Measurements from ENCODE around the gene CDS2. TPM values are rescaled to one million over a fixed set of nuclear protein-coding genes. Genes with fewer than 3 reads are reported as not detected.

CDS2 gene
- total and polyA plus RNA-seq, 2 of the 13 experiments (the other 11 are each of a cell fraction or from before 2014, with no cell fraction given), result 81.3 to 153 TPM

DNA sequence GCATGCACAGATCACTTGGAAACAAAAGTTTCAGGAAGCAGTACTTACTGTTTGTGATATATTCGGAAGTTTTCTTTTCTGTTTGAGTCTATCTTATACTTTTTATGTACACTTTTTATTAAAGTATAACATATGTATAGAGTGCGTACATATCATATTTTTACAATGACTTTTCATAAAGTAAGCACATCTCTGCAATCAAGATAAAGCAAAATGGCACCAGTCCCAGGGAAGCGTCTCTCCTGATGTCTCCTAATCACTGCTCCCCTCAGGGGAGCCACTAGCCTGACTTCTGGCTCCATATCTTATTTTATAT lies 26.3 kb downstream of the CDS2 start (continued):
- TF ChIP-seq, protein P1, sequence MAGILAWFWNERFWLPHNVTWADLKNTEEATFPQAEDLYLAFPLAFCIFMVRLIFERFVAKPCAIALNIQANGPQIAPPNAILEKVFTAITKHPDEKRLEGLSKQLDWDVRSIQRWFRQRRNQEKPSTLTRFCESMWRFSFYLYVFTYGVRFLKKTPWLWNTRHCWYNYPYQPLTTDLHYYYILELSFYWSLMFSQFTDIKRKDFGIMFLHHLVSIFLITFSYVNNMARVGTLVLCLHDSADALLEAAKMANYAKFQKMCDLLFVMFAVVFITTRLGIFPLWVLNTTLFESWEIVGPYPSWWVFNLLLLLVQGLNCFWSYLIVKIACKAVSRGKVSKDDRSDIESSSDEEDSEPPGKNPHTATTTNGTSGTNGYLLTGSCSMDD (CRISPR knock-in tag; IDR thresholded peaks at IDR 0.05), result no peak
- no peak for TF ChIP-seq ZSCAN20 (CRISPR knock-in tag; IDR thresholded peaks at IDR 0.05; ENCODE audit: borderline replicate concordance)
- TF ChIP-seq, protein P2, sequence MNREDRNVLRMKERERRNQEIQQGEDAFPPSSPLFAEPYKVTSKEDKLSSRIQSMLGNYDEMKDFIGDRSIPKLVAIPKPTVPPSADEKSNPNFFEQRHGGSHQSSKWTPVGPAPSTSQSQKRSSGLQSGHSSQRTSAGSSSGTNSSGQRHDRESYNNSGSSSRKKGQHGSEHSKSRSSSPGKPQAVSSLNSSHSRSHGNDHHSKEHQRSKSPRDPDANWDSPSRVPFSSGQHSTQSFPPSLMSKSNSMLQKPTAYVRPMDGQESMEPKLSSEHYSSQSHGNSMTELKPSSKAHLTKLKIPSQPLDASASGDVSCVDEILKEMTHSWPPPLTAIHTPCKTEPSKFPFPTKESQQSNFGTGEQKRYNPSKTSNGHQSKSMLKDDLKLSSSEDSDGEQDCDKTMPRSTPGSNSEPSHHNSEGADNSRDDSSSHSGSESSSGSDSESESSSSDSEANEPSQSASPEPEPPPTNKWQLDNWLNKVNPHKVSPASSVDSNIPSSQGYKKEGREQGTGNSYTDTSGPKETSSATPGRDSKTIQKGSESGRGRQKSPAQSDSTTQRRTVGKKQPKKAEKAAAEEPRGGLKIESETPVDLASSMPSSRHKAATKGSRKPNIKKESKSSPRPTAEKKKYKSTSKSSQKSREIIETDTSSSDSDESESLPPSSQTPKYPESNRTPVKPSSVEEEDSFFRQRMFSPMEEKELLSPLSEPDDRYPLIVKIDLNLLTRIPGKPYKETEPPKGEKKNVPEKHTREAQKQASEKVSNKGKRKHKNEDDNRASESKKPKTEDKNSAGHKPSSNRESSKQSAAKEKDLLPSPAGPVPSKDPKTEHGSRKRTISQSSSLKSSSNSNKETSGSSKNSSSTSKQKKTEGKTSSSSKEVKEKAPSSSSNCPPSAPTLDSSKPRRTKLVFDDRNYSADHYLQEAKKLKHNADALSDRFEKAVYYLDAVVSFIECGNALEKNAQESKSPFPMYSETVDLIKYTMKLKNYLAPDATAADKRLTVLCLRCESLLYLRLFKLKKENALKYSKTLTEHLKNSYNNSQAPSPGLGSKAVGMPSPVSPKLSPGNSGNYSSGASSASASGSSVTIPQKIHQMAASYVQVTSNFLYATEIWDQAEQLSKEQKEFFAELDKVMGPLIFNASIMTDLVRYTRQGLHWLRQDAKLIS (CRISPR knock-in tag; IDR thresholded peaks at IDR 0.05), result 0 out of 2 replicates have a peak, but pooled peaks have one; percentile 10
- TF ChIP-seq, protein P3, sequence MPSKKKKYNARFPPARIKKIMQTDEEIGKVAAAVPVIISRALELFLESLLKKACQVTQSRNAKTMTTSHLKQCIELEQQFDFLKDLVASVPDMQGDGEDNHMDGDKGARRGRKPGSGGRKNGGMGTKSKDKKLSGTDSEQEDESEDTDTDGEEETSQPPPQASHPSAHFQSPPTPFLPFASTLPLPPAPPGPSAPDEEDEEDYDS (CRISPR knock-in tag; IDR thresholded peaks at IDR 0.05), result no peak
- no peak for TF ChIP-seq ZNF383 (CRISPR knock-in tag; IDR thresholded peaks at IDR 0.05; ENCODE audit: borderline replicate concordance)
- no peak for TF ChIP-seq NFE2L1 (CRISPR knock-in tag; IDR thresholded peaks at IDR 0.05; ENCODE audit: borderline replicate concordance)
- TF ChIP-seq ZBTB1 (CRISPR knock-in tag; IDR thresholded peaks at IDR 0.05; ENCODE audit: borderline replicate concordance), result no peak
- TF ChIP-seq ZBTB7A (CRISPR knock-in tag; IDR thresholded peaks at IDR 0.05), result no peak
- TF ChIP-seq, protein P4, sequence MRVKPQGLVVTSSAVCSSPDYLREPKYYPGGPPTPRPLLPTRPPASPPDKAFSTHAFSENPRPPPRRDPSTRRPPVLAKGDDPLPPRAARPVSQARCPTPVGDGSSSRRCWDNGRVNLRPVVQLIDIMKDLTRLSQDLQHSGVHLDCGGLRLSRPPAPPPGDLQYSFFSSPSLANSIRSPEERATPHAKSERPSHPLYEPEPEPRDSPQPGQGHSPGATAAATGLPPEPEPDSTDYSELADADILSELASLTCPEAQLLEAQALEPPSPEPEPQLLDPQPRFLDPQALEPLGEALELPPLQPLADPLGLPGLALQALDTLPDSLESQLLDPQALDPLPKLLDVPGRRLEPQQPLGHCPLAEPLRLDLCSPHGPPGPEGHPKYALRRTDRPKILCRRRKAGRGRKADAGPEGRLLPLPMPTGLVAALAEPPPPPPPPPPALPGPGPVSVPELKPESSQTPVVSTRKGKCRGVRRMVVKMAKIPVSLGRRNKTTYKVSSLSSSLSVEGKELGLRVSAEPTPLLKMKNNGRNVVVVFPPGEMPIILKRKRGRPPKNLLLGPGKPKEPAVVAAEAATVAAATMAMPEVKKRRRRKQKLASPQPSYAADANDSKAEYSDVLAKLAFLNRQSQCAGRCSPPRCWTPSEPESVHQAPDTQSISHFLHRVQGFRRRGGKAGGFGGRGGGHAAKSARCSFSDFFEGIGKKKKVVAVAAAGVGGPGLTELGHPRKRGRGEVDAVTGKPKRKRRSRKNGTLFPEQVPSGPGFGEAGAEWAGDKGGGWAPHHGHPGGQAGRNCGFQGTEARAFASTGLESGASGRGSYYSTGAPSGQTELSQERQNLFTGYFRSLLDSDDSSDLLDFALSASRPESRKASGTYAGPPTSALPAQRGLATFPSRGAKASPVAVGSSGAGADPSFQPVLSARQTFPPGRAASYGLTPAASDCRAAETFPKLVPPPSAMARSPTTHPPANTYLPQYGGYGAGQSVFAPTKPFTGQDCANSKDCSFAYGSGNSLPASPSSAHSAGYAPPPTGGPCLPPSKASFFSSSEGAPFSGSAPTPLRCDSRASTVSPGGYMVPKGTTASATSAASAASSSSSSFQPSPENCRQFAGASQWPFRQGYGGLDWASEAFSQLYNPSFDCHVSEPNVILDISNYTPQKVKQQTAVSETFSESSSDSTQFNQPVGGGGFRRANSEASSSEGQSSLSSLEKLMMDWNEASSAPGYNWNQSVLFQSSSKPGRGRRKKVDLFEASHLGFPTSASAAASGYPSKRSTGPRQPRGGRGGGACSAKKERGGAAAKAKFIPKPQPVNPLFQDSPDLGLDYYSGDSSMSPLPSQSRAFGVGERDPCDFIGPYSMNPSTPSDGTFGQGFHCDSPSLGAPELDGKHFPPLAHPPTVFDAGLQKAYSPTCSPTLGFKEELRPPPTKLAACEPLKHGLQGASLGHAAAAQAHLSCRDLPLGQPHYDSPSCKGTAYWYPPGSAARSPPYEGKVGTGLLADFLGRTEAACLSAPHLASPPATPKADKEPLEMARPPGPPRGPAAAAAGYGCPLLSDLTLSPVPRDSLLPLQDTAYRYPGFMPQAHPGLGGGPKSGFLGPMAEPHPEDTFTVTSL (CRISPR knock-in tag; IDR thresholded peaks at IDR 0.05; ENCODE audit: borderline replicate concordance), result no peak
- TF ChIP-seq KMT2B (CRISPR knock-in tag; IDR thresholded peaks at IDR 0.05), result no peak
- TF ChIP-seq, protein P5, sequence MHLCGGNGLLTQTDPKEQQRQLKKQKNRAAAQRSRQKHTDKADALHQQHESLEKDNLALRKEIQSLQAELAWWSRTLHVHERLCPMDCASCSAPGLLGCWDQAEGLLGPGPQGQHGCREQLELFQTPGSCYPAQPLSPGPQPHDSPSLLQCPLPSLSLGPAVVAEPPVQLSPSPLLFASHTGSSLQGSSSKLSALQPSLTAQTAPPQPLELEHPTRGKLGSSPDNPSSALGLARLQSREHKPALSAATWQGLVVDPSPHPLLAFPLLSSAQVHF (CRISPR knock-in tag; IDR thresholded peaks at IDR 0.05), result no peak
- TF ChIP-seq ZSCAN29 (CRISPR knock-in tag; conservative IDR thresholded peaks at IDR 0.05), result peak; percentile 89
- TF ChIP-seq ZNF552 (CRISPR knock-in tag; IDR thresholded peaks at IDR 0.05; ENCODE audit: borderline replicate concordance), result no peak
- TF ChIP-seq TBX2 (CRISPR knock-in tag; IDR thresholded peaks at IDR 0.05; ENCODE audit: borderline replicate concordance), result no peak
- peak; percentile 4; the same call in 1 of the 2 replicates for TF ChIP-seq NAIF1 (CRISPR knock-in tag; IDR thresholded peaks at IDR 0.05; ENCODE audit: borderline replicate concordance)
- TF ChIP-seq ELF1 (CRISPR knock-in tag; IDR thresholded peaks at IDR 0.05), result no peak; the same call in 1 of the 2 replicates
- no peak for TF ChIP-seq ZNF766 (CRISPR knock-in tag; IDR thresholded peaks at IDR 0.05; ENCODE audit: borderline replicate concordance)
- TF ChIP-seq NR1H2 (CRISPR knock-in tag; IDR thresholded peaks at IDR 0.05; ENCODE audit: borderline replicate concordance, low read depth), result no peak

Measured in HepG2 (cell line).